Ishikawa (cell line): ENCODE data around the gene LARP4B.

ENCODE experiments used
- EGR1 ChIP-seq: IDR thresholded peaks from 2 replicates; pipeline ENCODE4 v1.6.1; 2012
- EP300 ChIP-seq: IDR thresholded peaks from 2 replicates; pipeline ENCODE4 v1.6.1; 2012; ENCODE audit warnings: borderline replicate concordance
- FOXM1 ChIP-seq: IDR thresholded peaks from 2 replicates; pipeline ENCODE4 v1.6.1; 2012; ENCODE audit warnings: low read depth, borderline replicate concordance
- NFIC ChIP-seq: IDR thresholded peaks from 2 replicates; pipeline ENCODE4 v1.6.1; 2012
- RAD21 ChIP-seq: IDR thresholded peaks from 2 replicates; pipeline ENCODE4 v1.6.1; 2012; ENCODE audit warnings: low read depth
- REST ChIP-seq: IDR thresholded peaks from 2 replicates; pipeline ENCODE4 v1.6.1; 2012; ENCODE audit warnings: low read depth, mild to moderate bottlenecking
- TAF1 ChIP-seq: IDR thresholded peaks from 2 replicates; pipeline ENCODE4 v1.6.1; 2012; ENCODE audit warnings: low read depth, mild to moderate bottlenecking
- TCF12 ChIP-seq: IDR thresholded peaks from 2 replicates; pipeline ENCODE4 v1.6.1; 2012; ENCODE audit warnings: low read depth
- TEAD4 ChIP-seq: IDR thresholded peaks from 2 replicates; pipeline ENCODE4 v1.6.1; 2012
- ZBTB7A ChIP-seq: IDR thresholded peaks from 2 replicates; pipeline ENCODE4 v1.6.1; 2012; ENCODE audit warnings: low read depth
- TF ChIP-seq, protein P1 (sequence below): IDR thresholded peaks from 2 replicates; pipeline ENCODE4 v1.6.1; 2012
- TF ChIP-seq, protein P2 (sequence below): IDR thresholded peaks from 2 replicates; pipeline ENCODE4 v1.6.1; 2012

GRCh38 chr10:761376-761775, 170.1 kb downstream of the LARP4B start:
- TF ChIP-seq EGR1 (no peak), RAD21 (no peak), ZBTB7A (no peak), TCF12 (no peak), TEAD4 (no peak), REST (no peak), EP300 (no peak), TAF1 (no peak), NFIC (no peak), FOXM1 (no peak)
- TF ChIP-seq, protein P1, sequence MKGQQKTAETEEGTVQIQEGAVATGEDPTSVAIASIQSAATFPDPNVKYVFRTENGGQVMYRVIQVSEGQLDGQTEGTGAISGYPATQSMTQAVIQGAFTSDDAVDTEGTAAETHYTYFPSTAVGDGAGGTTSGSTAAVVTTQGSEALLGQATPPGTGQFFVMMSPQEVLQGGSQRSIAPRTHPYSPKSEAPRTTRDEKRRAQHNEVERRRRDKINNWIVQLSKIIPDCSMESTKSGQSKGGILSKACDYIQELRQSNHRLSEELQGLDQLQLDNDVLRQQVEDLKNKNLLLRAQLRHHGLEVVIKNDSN, result no peak
- TF ChIP-seq, protein P2, sequence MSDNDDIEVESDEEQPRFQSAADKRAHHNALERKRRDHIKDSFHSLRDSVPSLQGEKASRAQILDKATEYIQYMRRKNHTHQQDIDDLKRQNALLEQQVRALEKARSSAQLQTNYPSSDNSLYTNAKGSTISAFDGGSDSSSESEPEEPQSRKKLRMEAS, result no peak
